GM18517 (cell line): ENCODE measurements around the gene PHF12.

Experiments
- ATAC-seq: cut with Tn5 transposase; IDR thresholded peaks from one replicate; pipeline ENCODE4 v1.9.1; 2021; ENCODE audit warnings: mild to moderate bottlenecking, moderate library complexity; ENCODE audit not compliant: unreplicated experiment

Gene PHF12

GRCh38 chr17:28864991-28865849, 86.1 kb downstream of the PHF12 start:
- no peak for ATAC-seq

GRCh38 chr17:28863953-28864352, 87.4 kb downstream of the PHF12 start:
- ATAC-seq = no peak

GRCh38 chr17:28862561-28862960, 88.8 kb downstream of the PHF12 start:
- no peak for ATAC-seq

GRCh38 chr17:28861393-28862203, 89.7 kb downstream of the PHF12 start:
- ATAC-seq = no peak

- no peak for ATAC-seq
These were observed 90.9 kb downstream of the PHF12 start for GRCh38 chr17:28860363-28860808.

GRCh38 chr17:28858801-28859355, 92.4 kb downstream of the PHF12 start:
- no peak for ATAC-seq

- no peak for ATAC-seq
These were observed 93.2 kb downstream of the PHF12 start for GRCh38 chr17:28857905-28858800.

- no peak for ATAC-seq
These were observed 95.2 kb downstream of the PHF12 start for GRCh38 chr17:28856028-28856574.

GRCh38 chr17:28855336-28855679, 96.0 kb downstream of the PHF12 start:
- no peak for ATAC-seq
